Cardiac septum (tissue), 1 donor: ENCODE data around the gene THOC1. TPM values are rescaled to one million over a fixed set of nuclear protein-coding genes. Genes with fewer than 3 reads are reported as not detected.

Experiments
- total RNA-seq: library from RNA; stranded (reverse); fragmentation: NEBNext Ultra II Directional; extraction: Animal tissue kit (Norgen Biotek cat#: 25700); gene quantifications from one replicate; pipeline ENCODE4 v1.2.1, GENCODE V29; 2021
- donor health status: DM: no; HTN: no; CAD: no.

Gene THOC1
- total RNA-seq, 1 donor from 2014 or later: 13.5 TPM

Other genes starting within 250 kb of the THOC1 start
- gene TUBB8B, start 218.4 kb downstream of the THOC1 start, total RNA-seq: not detected
- gene USP14, start 109.5 kb downstream of the THOC1 start, total RNA-seq: 44.3 TPM
- 5.5 TPM for gene COLEC12, start 232.7 kb upstream of the THOC1 start, total RNA-seq